Activated CD8-positive, alpha-beta memory T cell treated with anti-CD3 and anti-CD28 coated beads for 4 hours (primary cell): ENCODE data around the gene MLXIP.

ENCODE experiments used
- DNase-seq, 2 donors: peaks; one replicate each; pipeline ENCODE4 v3.0.0-alpha.2; 2020; ENCODE audit warnings: low read depth in 2 of 2

Gene MLXIP

DNA sequence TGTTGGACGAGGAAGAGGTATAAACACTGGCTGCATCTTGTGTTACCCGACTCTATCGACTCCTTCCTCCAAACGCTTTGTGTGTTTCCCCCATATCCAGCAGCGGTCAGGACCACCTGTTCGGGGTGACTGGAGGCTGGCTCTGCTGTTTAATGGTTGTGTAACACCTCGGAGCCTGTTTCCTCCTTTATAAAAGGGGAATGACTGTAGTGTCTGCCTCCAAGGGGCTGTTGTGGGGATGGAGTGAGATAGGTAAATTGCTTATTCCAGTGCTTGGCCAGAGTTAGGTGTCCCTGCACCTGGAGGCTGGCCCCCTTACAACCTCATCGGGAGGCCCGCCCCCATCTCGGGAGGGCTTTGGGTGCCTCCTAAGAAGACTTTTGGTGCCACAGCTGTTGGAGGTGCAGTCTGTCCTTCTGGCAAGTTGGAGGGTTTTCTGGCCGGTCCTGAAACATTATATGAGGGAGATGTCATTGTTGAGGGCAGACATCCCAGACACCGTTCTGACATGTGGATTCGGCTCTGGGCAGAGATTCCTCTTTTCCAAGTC lies 1.1 kb downstream of the MLXIP start:
- no peak for DNase-seq

DNA sequence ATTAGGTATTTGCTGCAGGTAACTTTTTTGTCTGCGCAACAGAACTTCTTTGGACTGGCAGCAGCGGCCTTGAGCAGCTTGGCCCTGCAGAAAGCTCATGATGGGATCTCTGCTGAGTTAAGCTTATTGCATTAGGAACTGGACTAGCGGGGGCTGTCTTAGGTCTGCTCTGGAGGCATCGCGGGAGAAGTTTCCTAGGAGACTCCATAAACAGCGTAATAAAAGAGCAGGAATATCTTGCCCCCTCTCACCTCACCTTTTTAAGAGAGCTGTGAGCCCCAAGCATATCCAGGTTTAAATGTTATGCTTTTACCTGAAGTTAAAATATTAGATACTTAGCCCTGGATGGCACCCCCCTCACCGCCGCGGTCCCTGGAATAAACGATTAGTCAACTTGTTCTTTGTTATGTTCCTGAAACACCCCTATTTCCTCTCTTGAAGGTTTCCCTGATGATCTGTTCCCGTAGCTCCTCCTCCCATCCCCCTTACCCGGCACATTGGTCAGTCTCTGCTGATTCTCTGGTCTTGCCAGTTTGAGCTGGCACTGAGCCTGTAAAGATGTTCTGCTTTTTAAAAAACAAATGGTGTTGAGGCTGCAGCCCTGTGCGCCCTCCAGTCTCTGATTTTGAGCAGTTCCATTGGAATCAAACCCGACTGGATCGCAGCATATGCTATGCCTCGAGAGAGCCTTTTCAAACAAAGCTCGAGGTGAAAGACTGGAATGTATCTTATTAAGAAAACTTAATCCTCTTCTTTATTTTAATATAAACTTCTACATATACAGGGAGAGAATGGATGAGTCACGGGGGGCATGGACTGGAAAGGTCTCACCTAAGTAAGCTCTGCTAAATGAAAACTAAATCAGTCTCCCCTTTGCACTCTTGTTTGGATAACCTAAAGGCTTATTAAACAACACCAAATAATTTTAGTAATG lies 1.9 kb downstream of the MLXIP start:
- no peak for DNase-seq

DNA sequence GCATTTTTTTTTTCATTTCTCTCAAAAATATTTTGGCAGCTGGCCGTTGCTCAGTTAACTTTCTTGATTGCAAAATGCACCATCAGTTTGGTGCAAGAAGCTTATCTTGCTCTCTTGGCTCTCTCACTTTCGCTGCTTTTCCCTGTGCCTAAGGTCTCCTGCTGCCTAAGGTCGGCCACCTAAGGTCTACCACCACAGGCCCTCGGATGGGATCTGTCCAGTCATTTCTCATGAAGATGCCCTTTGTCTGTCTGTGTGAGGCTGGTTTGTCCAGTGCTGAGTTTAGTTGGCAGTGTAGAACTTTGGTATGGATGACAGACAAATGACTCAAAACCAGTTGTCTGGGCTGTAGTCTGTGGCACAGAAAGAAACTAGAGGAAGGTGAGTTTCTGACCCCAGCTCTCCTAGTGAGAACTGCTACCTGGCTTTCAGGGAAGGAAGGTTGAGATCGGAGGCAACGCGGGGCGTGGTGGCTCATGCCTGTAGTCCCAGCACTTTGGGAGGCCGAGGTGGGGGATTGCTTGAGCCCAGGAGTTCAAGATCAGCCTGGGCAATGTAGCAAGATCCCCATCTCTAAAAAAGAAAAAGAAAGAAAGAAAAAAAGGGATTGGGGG lies 2.6 kb downstream of the MLXIP start:
- no peak for DNase-seq

DNA sequence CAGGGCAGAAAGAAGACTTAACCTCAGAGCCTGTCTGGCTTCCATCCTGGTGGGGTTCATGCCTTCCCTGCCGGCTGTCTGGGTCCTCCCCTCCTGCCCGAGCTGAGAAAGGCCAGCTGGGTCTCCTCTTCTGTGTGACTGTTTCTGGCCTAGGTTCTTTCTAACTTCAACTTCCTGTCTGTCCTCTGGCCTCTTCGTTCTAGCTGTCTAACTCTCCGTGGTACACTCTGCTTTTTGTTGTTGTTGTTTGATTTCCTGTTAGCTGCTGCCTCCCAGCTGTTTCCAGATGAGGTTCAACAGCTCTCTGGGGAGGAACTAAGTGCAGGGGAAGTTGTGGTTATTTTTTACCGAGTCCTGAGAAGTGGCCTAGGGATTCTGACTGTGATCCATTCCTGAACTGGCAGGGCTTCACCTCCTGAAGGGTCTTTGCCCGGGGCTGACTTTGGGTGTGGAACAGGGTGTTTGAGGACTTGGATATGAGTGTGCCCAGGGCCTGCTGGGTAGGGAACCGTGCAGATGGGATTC lies 3.2 kb downstream of the MLXIP start:
- DNase-seq, result no peak

DNA sequence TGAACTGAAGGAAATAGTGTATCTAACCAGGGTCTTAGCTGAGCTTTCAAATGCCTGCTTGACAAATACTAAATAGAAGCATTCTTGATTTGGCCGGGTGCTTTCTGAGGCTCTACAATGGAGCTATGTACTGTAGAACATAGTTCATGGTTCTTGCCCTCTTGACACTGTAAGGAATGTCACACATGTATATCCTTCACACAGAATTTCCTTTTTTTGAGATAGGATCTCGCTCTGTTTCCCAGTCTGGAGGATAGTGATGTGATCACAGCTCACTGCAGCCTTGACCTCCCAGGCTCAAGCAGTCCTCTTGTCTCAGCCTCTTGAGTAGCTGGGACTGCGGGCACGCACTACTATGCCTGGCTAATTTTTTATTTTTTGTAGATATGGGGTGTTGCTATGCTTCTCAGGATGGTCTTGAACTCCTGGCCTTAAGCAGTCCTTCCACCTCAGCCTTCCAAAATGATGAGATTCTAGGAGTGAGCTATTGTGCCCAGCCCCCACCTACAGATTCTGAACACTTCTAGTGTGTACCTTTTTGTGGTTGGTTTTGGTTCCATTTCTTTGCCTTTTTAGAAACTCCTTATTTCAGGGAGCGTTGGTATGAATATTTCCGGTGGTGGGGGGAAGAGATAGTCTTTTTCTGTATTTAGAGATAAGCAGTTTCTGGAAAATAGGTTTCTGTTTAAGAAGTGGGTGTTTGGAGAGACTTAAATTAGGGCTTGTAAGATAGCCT lies 4.2 kb downstream of the MLXIP start:
- no peak for DNase-seq

DNA sequence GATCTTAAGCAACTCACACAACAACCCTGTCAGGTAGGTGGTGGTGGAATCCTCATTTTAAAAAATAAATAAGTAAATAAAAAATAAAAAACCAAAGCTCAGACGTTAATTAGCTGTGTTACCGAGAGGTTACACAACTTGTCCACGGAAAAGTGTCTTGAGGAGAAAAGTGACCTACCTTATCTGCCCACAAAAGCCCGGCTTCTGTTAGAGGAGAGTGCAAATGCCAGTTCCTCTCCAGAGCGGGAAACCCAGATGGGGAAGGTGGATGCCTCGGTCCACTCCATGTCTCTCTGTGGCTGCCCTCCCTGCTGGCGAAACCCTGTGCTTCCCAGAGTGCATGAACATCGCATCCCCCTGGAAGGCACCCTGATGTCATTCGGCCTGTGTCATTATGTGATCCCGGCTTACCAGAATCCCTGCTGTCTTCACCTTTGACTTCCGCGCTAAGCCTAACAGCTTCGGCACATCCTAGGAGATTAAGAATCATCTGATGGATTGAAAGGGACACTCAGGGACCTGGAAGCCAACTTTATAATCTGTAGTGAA lies 6.4 kb downstream of the MLXIP start:
- DNase-seq, result no peak

DNA sequence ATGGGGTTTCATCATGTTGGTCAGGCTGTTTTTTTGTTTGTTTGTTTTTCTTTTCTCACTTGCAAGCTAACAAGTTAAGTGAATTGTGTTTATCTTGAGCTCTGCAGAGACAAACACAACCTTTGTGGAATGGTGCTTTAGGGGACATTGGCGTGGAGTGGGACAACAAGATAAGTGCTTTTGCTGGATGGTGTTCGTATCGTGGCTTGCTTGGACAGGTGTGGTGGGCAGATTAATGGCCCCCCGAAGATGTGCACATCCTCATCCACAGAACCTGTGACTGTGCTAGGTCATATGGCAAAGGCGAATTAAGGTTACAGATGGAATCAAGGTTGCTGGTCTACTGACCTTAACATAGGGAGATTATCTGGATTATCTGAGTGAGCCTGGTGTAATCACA lies 7.0 kb downstream of the MLXIP start:
- DNase-seq, result no peak

DNA sequence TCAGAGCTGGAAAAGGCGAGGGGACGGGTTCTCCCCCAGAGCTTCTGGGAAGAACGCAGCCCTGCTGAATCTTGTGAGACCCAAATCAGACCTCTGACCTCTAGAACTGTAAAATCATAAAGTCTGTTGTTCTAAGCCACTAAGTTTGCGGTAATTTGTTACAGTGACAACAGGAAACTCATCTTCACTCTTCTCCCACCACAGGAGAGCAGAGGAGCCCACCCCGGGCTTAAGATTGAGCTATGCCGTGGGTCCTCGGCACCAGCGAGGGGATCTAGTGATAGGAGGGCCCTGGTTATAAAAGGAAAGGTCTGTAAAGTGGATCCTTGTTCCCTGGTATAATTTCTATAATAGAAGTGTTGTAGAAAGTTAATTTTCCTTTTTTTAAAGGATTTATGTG lies 7.6 kb downstream of the MLXIP start:
- no peak for DNase-seq

DNA sequence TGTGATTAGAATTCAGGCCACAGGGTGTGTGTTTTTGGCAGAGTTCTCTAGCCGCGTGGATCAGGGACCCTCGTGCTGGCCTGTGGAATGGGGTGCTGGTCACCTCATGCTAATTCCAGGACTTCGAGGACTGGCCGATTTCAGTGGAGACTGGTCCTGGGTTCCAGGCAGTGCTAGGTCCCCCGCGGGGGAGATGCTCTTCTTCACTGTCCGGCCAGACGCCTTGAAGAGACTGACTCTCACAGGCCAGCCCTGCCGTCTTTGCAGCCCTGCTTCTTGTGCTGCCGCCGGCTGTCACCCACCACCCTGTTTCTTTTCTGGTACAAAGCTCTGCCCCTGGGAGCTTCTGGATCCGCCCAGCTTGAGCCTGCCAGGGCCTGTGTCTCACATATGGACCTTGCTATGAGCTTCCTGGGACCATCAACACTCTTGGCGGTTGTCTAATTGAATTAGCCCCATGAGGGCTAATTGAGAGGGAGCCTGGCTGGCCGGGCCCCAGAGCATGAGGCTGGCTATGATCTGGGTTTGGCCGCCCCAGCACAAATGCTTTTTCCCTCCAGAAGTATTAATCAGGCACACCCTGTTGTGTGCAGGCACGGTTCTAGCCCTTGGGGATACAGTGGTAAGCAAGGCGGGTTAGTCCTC lies 8.2 kb downstream of the MLXIP start:
- DNase-seq, result no peak

DNA sequence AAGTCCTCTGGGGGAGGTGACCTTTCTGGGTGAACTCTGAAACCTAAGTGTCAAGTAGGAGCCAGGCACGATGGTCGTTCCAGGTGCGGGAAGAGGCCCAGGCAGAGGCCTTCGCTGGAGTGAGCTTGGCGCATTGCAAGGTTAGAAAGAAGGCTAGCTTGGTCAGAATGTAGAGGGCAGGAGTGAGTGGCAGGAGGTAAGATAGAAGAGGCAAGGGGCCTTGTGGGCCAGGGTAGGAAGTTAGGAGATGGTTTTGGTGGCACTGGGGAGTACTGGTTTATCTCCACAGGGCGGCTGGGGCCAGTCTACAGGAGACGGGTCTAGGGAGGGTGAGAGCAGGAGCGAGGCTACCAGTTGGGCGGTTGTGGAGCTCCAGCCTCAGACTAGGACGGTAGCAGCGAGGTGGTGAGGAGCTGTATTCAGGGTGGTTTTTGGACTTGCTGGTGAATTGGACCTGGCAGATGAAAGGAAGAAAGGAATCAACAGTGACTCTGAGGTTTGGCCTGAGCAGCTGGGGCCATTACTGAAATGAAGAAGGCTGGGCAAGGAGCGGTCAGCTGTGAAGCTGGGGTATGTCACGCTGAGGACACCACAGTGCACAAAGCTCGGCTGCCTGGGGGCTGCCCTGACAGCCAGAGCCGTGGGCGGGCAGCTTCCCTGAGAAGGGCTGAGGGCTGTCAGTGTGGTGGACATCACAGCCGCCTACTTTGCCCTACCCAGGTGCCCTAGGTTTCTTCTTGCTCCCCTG lies 9.0 kb downstream of the MLXIP start:
- DNase-seq, result no peak

DNA sequence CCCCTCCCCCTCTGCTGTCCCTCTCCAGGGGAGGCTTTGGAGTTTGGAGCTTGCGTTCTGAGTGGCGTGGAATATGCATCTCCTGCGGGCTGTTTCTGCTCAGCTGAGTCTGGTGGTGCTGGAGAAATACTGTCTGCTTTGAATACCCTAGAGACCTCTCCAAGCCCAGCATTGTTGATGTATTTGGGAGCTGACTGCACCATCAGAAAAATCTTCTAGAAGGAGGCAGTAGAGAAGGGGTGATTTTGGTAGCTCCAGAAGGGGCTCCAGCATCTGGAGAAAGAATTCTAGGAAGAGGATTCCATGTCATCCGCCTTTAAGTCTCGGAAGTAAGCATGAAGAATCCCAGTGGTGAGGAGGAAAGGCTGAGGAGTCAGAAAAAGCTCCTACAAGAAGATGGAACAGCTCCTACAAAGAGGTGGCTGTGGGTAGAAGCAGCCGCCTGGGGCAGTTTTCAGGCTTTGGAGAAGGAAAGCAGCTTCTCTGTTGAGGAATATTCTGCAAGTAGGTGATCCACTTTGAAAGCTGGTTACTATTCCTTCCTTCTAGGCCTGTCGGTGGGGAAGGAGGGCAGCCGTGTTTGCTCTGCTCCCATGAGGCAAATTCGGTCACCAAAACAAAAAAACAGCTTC lies 9.7 kb downstream of the MLXIP start:
- no peak for DNase-seq

DNA sequence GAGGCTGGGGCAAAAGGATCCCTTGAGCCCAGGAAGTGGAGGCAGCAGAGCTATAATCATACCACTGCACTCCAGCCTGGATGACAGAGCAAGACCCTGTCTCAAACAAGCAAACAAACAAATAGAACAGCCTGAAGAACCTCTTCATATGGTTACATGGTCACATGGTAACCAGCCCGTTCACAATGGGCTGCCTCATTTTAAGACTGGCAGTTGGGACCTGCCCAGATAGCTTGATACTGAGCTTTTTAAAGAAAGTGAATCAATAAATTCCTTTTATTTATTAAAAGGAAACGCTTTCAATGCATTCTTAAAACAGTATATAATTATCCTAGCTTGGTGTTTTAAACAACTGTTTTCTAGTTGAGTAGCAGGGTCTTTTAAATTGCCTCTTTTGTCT lies 10.5 kb downstream of the MLXIP start:
- DNase-seq, result no peak

DNA sequence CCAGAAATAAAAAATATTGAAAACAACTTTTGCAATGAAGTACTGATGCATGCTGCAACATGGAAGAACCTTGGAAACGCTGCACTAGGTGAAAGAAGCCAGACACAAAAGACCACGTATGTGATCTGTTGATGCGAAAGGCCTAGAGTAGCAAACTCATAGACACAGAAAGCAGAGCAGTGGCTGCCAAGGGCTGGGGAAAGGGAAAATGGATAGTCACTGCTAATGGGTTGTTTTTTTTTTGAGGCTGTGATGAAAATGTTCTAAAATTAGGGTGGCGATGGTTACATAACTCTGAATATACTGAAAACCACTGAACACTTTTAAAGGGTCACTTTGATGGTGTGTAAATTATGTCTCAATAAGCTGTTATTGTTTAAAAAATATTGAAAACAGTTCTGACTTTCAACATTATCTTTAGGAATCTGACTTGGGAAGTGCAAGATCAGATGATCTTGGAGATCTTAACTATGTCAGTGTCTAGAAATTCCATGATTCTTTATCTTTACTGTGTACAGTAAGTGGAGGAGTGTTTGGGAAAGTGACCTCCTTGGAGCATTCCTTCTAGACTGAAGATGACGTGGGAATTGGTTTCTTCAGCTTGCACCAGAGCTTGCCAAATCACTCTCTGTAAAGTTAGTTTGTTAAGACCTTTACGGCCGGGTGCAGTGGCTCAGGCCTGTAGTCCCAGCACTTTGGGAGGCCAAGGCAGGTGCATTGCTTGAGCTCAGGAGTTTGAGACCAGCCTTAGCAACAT lies 12.4 kb downstream of the MLXIP start:
- DNase-seq, result no peak

DNA sequence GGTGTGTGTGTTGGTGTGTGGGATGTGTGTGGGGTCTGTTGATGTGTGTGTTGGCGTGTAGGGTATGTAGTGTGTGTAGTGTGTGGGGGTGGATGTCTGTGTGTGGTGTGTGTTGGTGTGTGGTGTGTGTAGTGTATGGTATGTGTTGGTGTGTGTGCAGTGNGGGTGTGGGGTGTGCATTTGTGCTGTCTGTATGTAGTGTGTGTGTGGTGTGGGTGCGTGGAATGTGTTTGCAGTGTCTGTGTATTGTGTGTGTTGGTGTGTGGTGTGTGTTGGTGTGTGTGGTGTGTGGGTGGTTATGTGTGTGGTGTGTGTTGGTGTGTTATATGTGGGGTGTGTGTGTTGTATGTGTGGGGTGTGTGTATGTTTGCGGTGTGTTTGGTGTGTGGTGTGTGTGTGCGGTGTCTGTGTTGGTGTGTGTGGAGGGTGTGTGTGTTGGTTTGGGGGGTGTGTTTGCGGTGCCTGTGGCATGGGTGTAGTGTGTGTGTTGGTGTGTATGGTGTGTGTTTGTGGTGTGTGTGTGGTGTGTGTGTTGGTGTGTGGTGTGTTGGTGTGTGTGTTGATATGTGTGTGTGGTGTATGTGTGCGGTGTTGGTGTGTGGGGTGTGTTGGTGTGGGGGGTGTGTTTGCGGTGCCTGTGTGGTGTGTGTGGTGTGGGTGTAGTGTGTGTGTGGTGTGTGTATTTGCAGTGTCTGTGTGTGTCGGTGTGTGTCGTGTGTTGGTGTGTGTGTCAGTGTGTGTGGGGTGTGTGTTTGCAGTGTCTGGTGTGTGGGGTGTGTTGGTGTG lies 14.7 kb downstream of the MLXIP start:
- DNase-seq, result no peak

DNA sequence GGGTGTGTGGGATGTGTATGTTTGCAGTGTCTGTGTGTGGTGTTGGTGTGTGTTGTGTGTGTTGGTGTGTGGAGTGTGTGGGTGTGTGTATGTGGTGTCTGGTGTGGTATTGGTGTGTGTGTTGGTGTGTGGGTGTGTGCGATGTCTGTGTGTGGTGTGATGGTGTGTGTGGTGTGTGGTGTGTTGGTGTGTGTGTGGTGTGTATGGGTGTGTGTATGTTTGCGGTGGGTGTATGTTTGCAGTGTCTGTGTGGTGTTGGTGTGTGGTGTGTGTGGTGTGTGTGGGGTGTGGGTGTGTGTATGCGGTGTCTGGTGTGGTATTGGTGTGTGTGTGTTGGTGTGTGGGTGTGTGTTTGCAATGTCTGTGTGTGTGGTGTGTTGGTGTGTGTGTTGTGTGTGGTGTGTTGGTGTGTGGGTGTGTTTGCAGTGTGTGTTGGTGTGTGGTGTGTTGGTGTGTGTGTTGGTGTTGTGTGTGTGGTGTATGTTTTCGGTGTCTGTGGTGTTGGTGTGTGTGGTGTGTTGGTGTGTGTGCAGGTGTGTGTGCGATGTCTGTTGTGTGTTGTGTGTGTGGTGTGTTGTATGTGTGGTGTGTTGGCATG lies 15.7 kb downstream of the MLXIP start:
- DNase-seq, result no peak

DNA sequence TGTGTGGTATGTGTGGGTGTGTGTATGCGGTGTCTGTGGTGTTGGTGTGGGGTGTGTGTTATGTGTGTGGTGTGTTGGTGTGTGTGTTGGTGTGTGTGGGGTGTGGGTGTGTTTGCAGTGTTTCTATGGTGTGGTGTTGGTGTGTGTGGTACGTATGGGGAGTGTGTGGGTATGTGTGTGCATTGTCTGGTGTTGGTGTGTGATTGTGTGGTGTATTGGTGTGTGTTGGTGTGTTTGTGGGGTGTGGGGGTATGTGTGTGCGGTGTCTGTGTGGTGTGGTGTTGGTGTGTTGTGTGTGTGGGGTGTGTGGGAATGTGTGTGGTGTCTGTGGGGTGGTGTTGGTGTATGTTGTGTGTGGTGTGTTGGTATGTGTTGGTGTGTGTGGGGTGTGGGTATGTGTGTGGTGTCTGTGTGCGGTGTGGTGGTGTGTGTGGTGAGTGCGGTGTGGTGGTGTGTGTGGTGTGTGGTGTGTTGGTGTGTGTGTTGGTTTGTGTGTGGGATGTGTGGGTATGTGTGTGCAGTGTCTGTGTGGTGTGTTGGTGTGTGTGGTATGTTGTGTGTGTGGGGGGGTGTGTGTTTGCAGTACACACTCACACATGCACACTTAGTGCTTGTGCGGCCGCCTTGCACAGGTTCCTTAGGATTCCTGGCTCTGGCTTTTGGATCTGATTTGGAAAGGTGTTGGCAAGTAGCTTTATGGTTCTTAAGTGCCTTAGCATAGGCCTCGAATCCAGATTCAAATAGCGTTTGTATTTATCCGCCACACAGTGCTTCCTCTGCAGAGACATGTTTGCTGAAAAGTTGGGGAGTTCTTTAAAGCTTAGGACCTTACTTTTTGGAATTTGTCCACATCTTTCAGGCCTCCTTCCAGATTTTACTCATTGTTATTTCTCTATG lies 16.4 kb downstream of the MLXIP start:
- DNase-seq, result no peak

DNA sequence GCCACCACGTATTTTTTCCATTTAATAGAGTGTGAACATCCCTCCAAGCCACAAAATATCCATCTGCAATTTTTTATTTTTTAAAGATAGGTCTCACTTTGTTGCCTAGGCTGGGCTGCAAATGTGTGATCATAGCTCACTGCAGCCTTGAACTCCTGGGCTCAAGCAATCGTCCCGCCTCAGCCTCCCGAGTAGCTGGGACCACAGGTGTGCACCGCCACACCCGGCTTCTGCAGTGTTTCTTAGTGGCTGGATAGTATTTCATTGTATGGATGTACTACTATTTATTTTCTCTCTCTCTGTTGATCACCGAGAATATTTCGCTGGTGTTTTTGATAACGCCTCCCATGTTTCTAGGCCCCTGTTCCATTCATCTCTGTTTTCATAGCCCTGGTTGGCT lies 17.5 kb downstream of the MLXIP start:
- no peak for DNase-seq
